GM19372 (cell line): Measurements from ENCODE around the gene PRSS57.

Source experiments
- ATAC-seq: cut with Tn5 transposase; IDR thresholded peaks from one replicate; pipeline ENCODE4 v1.9.1; 2021; ENCODE audit warnings: mild to moderate bottlenecking, low read depth, moderate library complexity; ENCODE audit not compliant: unreplicated experiment

PRSS57 gene

GRCh38 chr19:653425-653824 is 41.8 kb downstream of the PRSS57 start:
- ATAC-seq: no peak

GRCh38 chr19:652467-653389 is 42.5 kb downstream of the PRSS57 start:
- ATAC-seq: no peak

DNA sequence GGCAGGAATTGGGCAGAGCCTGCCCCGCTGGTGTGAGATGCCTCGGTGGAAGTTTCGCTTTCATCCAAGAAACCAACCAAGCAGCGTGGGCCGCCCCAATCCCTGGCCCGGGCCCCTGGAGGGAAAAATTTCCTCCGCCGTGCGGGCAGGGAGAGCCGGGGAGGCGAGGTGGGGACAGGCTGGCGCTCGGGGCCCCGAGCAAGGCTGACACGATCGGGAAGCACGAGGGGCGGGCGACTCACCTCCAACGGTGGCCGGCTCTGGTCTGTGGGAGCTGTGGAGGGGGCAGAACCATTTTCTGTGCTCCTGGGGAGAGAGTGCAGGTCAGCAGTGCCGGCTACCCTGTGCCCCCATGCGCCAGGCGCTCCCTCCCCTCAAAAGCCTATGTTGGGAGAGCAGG is 43.3 kb downstream of the PRSS57 start:
- no peak for ATAC-seq

GRCh38 chr19:651114-651818 is 44.0 kb downstream of the PRSS57 start:
- ATAC-seq: no peak

GRCh38 chr19:650121-650520 is 45.1 kb downstream of the PRSS57 start:
- no peak for ATAC-seq

GRCh38 chr19:648904-649801 is 46.1 kb downstream of the PRSS57 start:
- no peak for ATAC-seq

DNA sequence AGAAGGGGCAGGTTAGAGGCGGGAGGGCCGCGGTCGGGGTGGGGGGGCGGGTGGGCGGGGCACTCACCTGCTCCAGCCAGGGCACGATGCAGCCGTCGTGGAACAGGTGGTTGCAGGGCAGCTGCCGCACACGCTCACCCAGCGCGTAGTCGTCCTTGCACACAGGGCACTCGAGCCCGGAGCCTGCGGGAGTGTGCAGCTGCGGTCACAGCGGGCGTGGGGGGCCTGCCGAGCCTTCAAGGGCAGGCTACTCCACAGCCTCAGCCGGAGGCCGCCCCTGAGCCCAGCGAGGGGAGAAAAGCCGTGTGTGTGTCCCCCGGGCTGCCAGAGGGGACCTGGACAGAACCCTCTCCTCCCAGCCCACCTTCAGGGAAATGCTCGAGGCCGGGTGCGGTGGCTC is 46.9 kb downstream of the PRSS57 start:
- ATAC-seq: no peak

GRCh38 chr19:647566-648284 is 47.5 kb downstream of the PRSS57 start:
- no peak for ATAC-seq

DNA sequence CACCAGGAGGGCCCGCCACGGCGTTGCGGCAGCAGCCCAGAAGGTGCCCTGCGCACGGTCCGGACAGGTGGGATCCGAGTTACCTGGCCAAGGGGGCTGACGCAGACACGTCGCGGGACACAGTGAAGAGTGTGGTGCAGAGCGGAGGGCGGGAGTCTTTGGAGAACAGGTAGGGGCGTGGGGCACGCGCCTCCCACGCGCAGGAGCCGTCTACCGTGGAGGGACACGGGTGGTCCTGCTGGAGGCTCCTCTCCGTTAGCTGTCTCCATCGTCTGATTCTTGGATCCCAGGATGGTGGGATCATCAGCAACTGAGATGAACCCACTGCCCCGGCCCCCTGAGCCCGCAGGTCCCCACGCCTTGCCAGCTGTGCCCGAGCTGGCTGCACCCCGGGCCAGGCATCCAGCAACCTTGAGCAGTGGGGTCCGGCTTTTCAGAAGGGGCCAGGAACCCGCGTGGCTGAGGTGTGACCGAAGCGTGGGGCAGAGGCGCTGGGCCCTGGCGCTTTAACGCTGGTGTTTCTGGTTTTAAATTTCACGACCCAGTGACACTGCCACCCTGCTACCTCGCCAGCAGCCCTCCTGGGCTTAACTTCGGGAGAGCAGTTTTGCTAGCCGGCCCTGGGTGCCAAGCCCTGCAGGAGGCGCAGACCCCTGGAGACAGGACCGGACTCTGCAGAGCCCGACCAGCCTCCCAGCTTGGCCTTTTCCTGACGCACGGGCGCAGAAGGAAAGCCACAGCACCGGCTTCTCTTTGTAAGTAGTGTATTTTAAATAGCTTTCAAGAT is 48.3 kb downstream of the PRSS57 start:
- ATAC-seq: no peak

GRCh38 chr19:645912-646778 is 49.1 kb downstream of the PRSS57 start:
- no peak for ATAC-seq

- no peak for ATAC-seq
Observed at GRCh38 chr19:644789-645188, 50.5 kb downstream of the PRSS57 start.

DNA sequence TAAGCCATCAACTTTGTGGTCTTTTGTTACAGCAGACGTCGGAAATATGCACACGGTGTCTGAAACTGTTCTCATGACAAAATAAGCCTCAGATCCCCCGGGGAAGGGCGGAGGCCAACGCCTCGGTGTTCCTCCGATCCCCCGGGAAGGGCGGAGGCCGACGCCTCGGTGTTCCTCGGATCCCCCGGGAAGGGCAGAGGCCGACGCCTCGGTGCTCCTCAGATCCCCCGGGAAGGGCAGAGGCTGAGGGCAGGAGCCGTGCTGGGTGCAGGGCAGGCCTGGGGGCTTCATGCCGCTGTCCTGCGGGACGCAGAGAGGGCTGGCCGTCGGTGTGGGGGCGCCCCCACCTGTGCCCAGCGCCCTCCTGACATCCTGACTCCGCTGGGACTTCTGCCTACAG is 50.9 kb downstream of the PRSS57 start:
- no peak for ATAC-seq

- ATAC-seq: no peak
Observed at GRCh38 chr19:643736-644135, 51.5 kb downstream of the PRSS57 start.

GRCh38 chr19:642767-643727 is 52.2 kb downstream of the PRSS57 start:
- ATAC-seq: no peak

- no peak for ATAC-seq
Observed at GRCh38 chr19:641702-642101, 53.5 kb downstream of the PRSS57 start.

GRCh38 chr19:640606-641189 is 54.6 kb downstream of the PRSS57 start:
- ATAC-seq: no peak

GRCh38 chr19:640161-640558 is 55.1 kb downstream of the PRSS57 start:
- ATAC-seq: no peak
